GM19452 (cell line): ENCODE data around the gene ARL5C.

ENCODE experiments used
- ATAC-seq: cut with Tn5 transposase; IDR thresholded peaks from one replicate; pipeline ENCODE4 v1.9.1; 2021; ENCODE audit not compliant: unreplicated experiment

Gene ARL5C

GRCh38 chr17:39110435-39111136 lies 55.4 kb downstream of the ARL5C start:
- no peak for ATAC-seq

- no peak for ATAC-seq
These were observed 57.2 kb downstream of the ARL5C start for GRCh38 chr17:39108461-39109375.

- ATAC-seq: no peak
These were observed 58.0 kb downstream of the ARL5C start for GRCh38 chr17:39107973-39108372.

GRCh38 chr17:39107155-39107554 lies 58.8 kb downstream of the ARL5C start:
- no peak for ATAC-seq
